ENCODE data around the gene KBTBD8. TPM values are rescaled to one million over a fixed set of nuclear protein-coding genes. Genes with fewer than 3 reads are reported as not detected.

Gene KBTBD8, protein sequence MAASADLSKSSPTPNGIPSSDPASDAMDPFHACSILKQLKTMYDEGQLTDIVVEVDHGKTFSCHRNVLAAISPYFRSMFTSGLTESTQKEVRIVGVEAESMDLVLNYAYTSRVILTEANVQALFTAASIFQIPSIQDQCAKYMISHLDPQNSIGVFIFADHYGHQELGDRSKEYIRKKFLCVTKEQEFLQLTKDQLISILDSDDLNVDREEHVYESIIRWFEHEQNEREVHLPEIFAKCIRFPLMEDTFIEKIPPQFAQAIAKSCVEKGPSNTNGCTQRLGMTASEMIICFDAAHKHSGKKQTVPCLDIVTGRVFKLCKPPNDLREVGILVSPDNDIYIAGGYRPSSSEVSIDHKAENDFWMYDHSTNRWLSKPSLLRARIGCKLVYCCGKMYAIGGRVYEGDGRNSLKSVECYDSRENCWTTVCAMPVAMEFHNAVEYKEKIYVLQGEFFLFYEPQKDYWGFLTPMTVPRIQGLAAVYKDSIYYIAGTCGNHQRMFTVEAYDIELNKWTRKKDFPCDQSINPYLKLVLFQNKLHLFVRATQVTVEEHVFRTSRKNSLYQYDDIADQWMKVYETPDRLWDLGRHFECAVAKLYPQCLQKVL
- 10 to 100 TPM in 2 of 3 donors, 1 to 10 TPM in 1; 8.6 to 11.8 (median 10.8) TPM for total RNA-seq
- 32.0 TPM for total RNA-seq (2013)

DNA sequence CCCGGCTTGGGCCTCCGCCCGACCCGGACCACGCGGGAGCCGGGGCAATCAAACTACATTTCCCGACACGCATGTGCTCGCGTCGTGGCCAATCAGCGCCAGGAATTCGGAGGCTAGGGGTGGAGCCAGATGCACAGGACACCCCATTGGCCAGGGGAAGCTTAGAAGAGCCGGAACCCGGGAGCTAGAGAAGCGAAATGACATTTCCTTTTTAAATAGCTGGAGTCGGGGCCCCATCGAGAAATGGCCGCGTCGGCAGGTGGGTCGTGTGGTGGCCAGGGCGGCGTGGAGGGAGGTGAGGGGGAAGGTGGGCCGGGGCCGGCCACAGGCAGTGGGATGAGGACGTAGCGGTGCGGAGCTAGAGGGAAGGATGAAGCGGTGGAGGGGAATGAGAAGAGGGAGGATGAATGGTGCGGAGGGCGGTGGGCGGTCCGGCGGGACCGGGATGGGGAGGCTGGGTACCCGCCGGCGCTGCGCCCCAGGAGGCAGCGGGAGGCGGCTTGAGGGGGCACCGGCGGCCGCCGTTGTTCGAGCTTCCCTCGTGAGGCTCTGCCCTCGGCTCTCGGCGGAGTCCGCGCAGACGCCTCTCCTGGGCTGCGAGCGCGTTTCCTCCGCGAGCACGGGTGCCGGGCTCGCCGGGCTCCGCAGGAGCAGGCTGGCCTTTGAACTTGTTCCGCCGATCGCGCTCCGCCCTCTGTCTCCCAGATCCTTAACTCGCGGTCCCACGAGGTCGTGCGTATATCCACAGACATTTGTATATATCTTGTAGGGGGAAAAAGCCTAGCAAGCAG lies at the start of gene KBTBD8:
Gene KBTBD8, plus strand, starts transcription at position 195 of the 791 bp plus-strand sequence. Its CDS starts 49 bp downstream, at position 244.
- TF ChIP-seq, protein P1, sequence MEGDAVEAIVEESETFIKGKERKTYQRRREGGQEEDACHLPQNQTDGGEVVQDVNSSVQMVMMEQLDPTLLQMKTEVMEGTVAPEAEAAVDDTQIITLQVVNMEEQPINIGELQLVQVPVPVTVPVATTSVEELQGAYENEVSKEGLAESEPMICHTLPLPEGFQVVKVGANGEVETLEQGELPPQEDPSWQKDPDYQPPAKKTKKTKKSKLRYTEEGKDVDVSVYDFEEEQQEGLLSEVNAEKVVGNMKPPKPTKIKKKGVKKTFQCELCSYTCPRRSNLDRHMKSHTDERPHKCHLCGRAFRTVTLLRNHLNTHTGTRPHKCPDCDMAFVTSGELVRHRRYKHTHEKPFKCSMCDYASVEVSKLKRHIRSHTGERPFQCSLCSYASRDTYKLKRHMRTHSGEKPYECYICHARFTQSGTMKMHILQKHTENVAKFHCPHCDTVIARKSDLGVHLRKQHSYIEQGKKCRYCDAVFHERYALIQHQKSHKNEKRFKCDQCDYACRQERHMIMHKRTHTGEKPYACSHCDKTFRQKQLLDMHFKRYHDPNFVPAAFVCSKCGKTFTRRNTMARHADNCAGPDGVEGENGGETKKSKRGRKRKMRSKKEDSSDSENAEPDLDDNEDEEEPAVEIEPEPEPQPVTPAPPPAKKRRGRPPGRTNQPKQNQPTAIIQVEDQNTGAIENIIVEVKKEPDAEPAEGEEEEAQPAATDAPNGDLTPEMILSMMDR (IDR thresholded peaks at IDR 0.05), result no peak
- peak within 1 kb of the TSS; percentile 84 to 89 for H3K27ac Mint-ChIP-seq
- Histone ChIP-seq H3K36me3 (ENCODE audit: control insufficient read depth, insufficient read depth, low read length) (peaks cover 4% of the 10 kb centered on the region), H3K4me3 (ENCODE audit: low read length) (peak within 1 kb of the TSS; percentile 80), H3K9me3 (ENCODE audit: control insufficient read depth, insufficient read depth, low read length) (no peaks in the 10 kb centered on the region), H3K4me1 (ENCODE audit: control insufficient read depth, insufficient read depth, low read length) (peaks cover 12% of the 10 kb centered on the region), H3K27me3 (ENCODE audit: control insufficient read depth, insufficient read depth, low read length) (peaks cover 6% of the 10 kb centered on the region), H3K27ac (ENCODE audit: low read length) (peak within 1 kb of the TSS; percentile 71)
- H3K4me1 Mint-ChIP-seq, result peaks cover 17 to 23% of the 10 kb centered on the region in 2 donors
- ATAC-seq (peak; percentile 93 to 98 (median 95)), DNase-seq (peak; percentile 87 to 99)
- peaks cover 10 to 17% of the 10 kb centered on the region in 2 donors for H3K27me3 Mint-ChIP-seq (ENCODE audit: low read depth in 2 of 2)
- peaks cover 4% of the 10 kb centered on the region for H3K36me3 Mint-ChIP-seq
- H3K9me3 Mint-ChIP-seq, result no peaks in the 10 kb centered on the region
- peak within 1 kb of the TSS; percentile 97 for H3K4me3 Mint-ChIP-seq
- WGBS (ENCODE audit: insufficient coverage), result 0% methylated on average over 75 of the region's 75 CpGs
- intact Hi-C loops (cut with micrococcal nuclease), result loop anchor here (5.0 kb wide), 2 partner anchors 496 to 776 kb away; partner anchors contain the start of genes LRIG1 and SLC25A26

DNA sequence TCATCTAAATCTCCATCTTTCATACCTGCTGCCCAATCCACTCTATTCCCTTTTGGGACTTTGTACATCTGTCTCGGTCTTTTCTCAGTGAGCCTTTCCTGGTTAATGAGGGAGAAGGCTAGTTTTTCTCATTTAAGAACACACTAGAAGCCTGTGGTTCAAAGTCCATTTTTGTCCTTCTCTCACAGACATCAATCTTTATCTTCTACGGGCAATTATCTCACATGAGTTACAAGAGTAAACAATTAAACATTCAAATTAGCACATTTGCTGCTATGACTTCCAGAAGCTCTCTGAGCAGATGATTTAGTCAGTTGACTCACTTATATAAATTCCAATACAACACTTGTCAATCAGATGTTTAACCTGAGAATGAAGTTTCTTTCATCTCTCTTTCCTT lies 49.3 kb upstream of the KBTBD8 start:
- Histone ChIP-seq H3K4me3 (ENCODE audit: low read length) (no peak overlapping the region), H3K27ac (ENCODE audit: low read length) (no peak overlapping the region), H3K4me1 (ENCODE audit: control insufficient read depth, insufficient read depth, low read length) (no peaks in the 10 kb centered on the region), H3K27me3 (ENCODE audit: control insufficient read depth, insufficient read depth, low read length) (no peaks in the 10 kb centered on the region), H3K9me3 (ENCODE audit: control insufficient read depth, insufficient read depth, low read length) (no peaks in the 10 kb centered on the region), H3K36me3 (ENCODE audit: control insufficient read depth, insufficient read depth, low read length) (no peaks in the 10 kb centered on the region)
- intact Hi-C loops (cut with micrococcal nuclease), result no loop called here
- Mint-ChIP-seq H3K4me3 (no peak overlapping the region), H3K27ac (no peak overlapping the region), H3K36me3 (no peaks in the 10 kb centered on the region), H3K4me1 (no peaks in the 10 kb centered on the region), H3K27me3 (ENCODE audit: low read depth in 2 of 2) (peaks cover 5 to 14% of the 10 kb centered on the region in 2 donors), H3K9me3 (no peaks in the 10 kb centered on the region)
- no peak for DNase-seq
- 86% methylated on average over 1 of the region's 2 CpGs for WGBS (ENCODE audit: insufficient coverage)
- no peak for ATAC-seq
- TF ChIP-seq, protein P1 (IDR thresholded peaks at IDR 0.05), result no peak

DNA sequence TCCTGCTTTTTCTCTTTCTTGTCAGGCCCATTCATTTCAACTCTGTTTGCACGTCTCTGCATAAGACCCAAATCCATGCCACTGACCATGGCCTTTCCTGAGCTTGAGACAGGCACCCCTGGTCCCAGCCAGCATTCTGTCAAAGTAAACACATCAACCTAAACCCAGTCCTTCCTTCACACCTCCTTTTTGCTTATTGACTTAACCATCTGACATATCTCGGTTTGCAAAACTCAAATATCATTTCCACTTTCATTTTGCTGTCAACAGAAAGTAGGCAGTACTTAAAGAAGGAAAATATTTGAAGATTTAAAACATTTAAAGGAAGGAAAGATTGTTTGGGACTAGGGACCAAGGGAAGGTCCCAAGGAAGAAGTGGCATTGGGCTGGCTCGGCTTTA lies 48.2 kb upstream of the KBTBD8 start:
- ATAC-seq (no peak), DNase-seq (no peak)
- Histone ChIP-seq H3K4me3 (ENCODE audit: low read length) (no peak overlapping the region), H3K4me1 (ENCODE audit: control insufficient read depth, insufficient read depth, low read length) (no peaks in the 10 kb centered on the region), H3K9me3 (ENCODE audit: control insufficient read depth, insufficient read depth, low read length) (no peaks in the 10 kb centered on the region), H3K36me3 (ENCODE audit: control insufficient read depth, insufficient read depth, low read length) (no peaks in the 10 kb centered on the region), H3K27ac (ENCODE audit: low read length) (no peak overlapping the region), H3K27me3 (ENCODE audit: control insufficient read depth, insufficient read depth, low read length) (no peaks in the 10 kb centered on the region)
- Mint-ChIP-seq H3K36me3 (no peaks in the 10 kb centered on the region), H3K4me1 (no peaks in the 10 kb centered on the region), H3K27me3 (ENCODE audit: low read depth in 2 of 2) (peaks cover 5 to 23% of the 10 kb centered on the region in 2 donors), H3K4me3 (no peak overlapping the region), H3K27ac (no peak overlapping the region), H3K9me3 (no peaks in the 10 kb centered on the region)
- TF ChIP-seq, protein P1 (IDR thresholded peaks at IDR 0.05), result no peak
- WGBS (ENCODE audit: insufficient coverage), result 89% methylated on average over 2 of the region's 3 CpGs
- intact Hi-C loops (cut with micrococcal nuclease), result no loop called here
